T-cell (primary cell): ENCODE measurements around the gene MYO1D. TPM values are rescaled to one million over a fixed set of nuclear protein-coding genes. Genes with fewer than 3 reads are reported as not detected.
A peak's percentile ranks its signal among the peaks of the same experiment; 100 is the strongest.

Experiments used
- ATAC-seq, 4 experiments: fragments of 200-7000 bp in 3 of 4; fragments of 150-1000 bp in 1 of 4; cut with Tn5 transposase; replicated peaks in 1 of 4; 1 replicate in 3 of 4; 2 replicates in 1 of 4; pipeline ENCODE4 v1.10.0; 2021; ENCODE audit warnings: moderate library complexity in 3 of 4, mild to moderate bottlenecking in 2 of 4, moderate number of reproducible peaks in 1 of 4
- CTCF ChIA-PET, 2 donors: fragments of 300-600 bp; sonication (Branson Sonifier 250); formaldehyde crosslinking; loops; one replicate each; lab custom pipeline; 2022; ENCODE audit warnings: antibody characterized with exemption in 2 of 2; lab: Charles Lee
- POLR2A ChIA-PET, 2 donors: fragments of 300-600 bp; sonication (Branson Sonifier 250); formaldehyde crosslinking; loops; one replicate each; lab custom pipeline; 2022; ENCODE audit warnings: antibody characterized with exemption in 2 of 2; lab: Charles Lee
- DNase-seq, 35 experiments: peaks; one replicate each; pipeline versions ENCODE4 v3.0.0 to v3.0.0-alpha.2; 2013 to 2023
- H3K27ac ChIP-seq: one replicate; pipeline ENCODE4 v1.5.1; 2013; ENCODE audit warnings: low read length
- H3K27me3 ChIP-seq, 2 experiments: replicated peaks in 1 of 2; 1 replicate in 1 of 2; 2 replicates in 1 of 2; pipeline versions ENCODE4 v1.6.1 to v1.7.0; 2013; ENCODE audit warnings: low read length in 1 of 2, mixed read lengths in 1 of 2; ENCODE audit not compliant: control insufficient read depth in 2 of 2, insufficient read depth in 2 of 2; ENCODE audit errors: extremely low read depth in 1 of 2
- H3K36me3 ChIP-seq, 2 donors: 1 replicate in 1 of 2; 2 replicates in 1 of 2; pipeline versions ENCODE4 v1.6.1 to v1.7.0; 2013; ENCODE audit warnings: low read length in 1 of 2; ENCODE audit not compliant: control insufficient read depth in 2 of 2, insufficient read depth in 1 of 2; ENCODE audit errors: extremely low read depth in 1 of 2
- H3K4me1 ChIP-seq, 2 experiments: 1 replicate in 1 of 2; 2 replicates in 1 of 2; pipeline versions ENCODE4 v1.6.1 to v1.7.0; 2013; ENCODE audit warnings: low read length in 2 of 2, mixed read lengths in 1 of 2; ENCODE audit not compliant: insufficient read depth in 2 of 2, control insufficient read depth in 1 of 2; ENCODE audit errors: extremely low read depth in 1 of 2
- H3K4me3 ChIP-seq, 2 donors: 1 replicate in 1 of 2; 2 replicates in 1 of 2; pipeline versions ENCODE4 v1.5.1 to v1.7.0; 2013; ENCODE audit warnings: mild to moderate bottlenecking in 2 of 2, low read length in 1 of 2, moderate library complexity in 1 of 2; ENCODE audit not compliant: control insufficient read depth in 1 of 2; ENCODE audit errors: extremely low read depth in 1 of 2
- H3K9me3 ChIP-seq: 2 replicates; pipeline ENCODE4 v1.7.0; 2013
- H3K27ac Mint-ChIP-seq, 2 donors: one replicate each; pipeline ENCODE4 v1.8.0; 2020 to 2021; ENCODE audit warnings: mild to moderate bottlenecking in 2 of 2, mixed read lengths in 2 of 2
- H3K27me3 Mint-ChIP-seq, 2 donors: one replicate each; pipeline ENCODE4 v1.8.0; 2021 to 2022; ENCODE audit warnings: mixed read lengths in 2 of 2
- H3K36me3 Mint-ChIP-seq: one replicate; pipeline ENCODE4 v1.8.0; 2021; ENCODE audit warnings: mixed read lengths
- H3K4me1 Mint-ChIP-seq, 3 donors: one replicate each; pipeline ENCODE4 v1.8.0; 2020 to 2022; ENCODE audit warnings: mixed read lengths in 3 of 3, mild to moderate bottlenecking in 1 of 3
- H3K4me3 Mint-ChIP-seq, 3 donors: one replicate each; pipeline ENCODE4 v1.8.0; 2020 to 2022; ENCODE audit warnings: mild to moderate bottlenecking in 3 of 3, mixed read lengths in 3 of 3, moderate library complexity in 3 of 3
- H3K9me3 Mint-ChIP-seq, 3 donors: one replicate each; pipeline ENCODE4 v1.8.0; 2020 to 2022; ENCODE audit warnings: mixed read lengths in 3 of 3
- WGBS: methylation state at CpG from one replicate; pipeline ENCODE4 v1.1.5; 2013; ENCODE audit warnings: missing lambda C conversion rate; ENCODE audit not compliant: insufficient coverage; 5-methylcytosine and 5-hydroxymethylcytosine counted together
- total RNA-seq, 35 experiments: library from RNA in 6 of 35; stranded (reverse) in 6 of 35; fragments of 120-200 nt in 1 of 35; gene quantifications; one replicate each; pipeline versions ENCODE4 v1.2.1 to v1.2.4 and lab custom pipeline; 2013 to 2026

Gene MYO1D
- total RNA-seq, 5 donors from 2014 or later (not counting 1 experiment from before 2014, with no cell fraction given) = 8.3 to 11.1 (median 9.5) TPM

- no peak overlapping the region for H3K27ac Mint-ChIP-seq
- peaks cover 5 to 13% (median 12%) of the 10 kb centered on the region in 3 donors for H3K9me3 Mint-ChIP-seq
- Histone ChIP-seq H3K9me3 (peaks cover 3% of the 10 kb centered on the region), H3K4me1 (no peaks in the 10 kb centered on the region), H3K27ac (no peak overlapping the region), H3K36me3 (no peaks in the 10 kb centered on the region), H3K27me3 (no peaks in the 10 kb centered on the region), H3K4me3 (no peak overlapping the region)
- no CpG with 5 or more reads among the region's 2 CpGs for WGBS
- no peak for ATAC-seq
- no peak for DNase-seq
- no peaks in the 10 kb centered on the region for H3K27me3 Mint-ChIP-seq
- ChIA-PET CTCF (no interaction called here), POLR2A (no interaction called here)
- H3K4me3 Mint-ChIP-seq = no peak overlapping the region
- no peaks in the 10 kb centered on the region for H3K4me1 Mint-ChIP-seq
- H3K36me3 Mint-ChIP-seq = peaks cover 12% of the 10 kb centered on the region
Observed at GRCh38 chr17:32586666-32587065, 290.3 kb downstream of the MYO1D start.

DNA sequence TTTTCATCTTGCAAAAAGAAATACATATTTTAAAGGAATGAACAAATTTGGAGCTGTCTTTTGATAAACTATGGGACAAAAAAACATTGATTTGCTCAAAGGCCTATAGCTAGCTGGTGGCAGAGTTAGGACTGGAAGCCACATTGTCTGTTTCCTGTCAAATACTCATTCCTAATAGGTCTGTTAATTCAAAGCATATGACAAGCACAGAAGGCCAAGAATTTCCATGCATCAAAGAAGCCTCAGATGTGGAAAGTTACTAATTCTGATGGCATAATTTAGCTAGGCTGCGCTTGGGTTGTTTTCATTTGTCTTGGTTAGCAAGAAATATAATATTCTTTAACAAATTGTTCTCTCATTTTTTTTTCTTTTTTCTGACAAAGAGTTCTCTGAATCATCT lies 292.1 kb downstream of the MYO1D start:
- H3K4me1 ChIP-seq = no peaks in the 10 kb centered on the region
- Mint-ChIP-seq H3K9me3 (peaks cover 15 to 22% (median 22%) of the 10 kb centered on the region in 3 donors), H3K4me1 (no peaks in the 10 kb centered on the region), H3K4me3 (no peak overlapping the region), H3K27ac (no peak overlapping the region), H3K27me3 (no peaks in the 10 kb centered on the region), H3K36me3 (peaks cover 12% of the 10 kb centered on the region)
- H3K36me3 ChIP-seq = no peaks in the 10 kb centered on the region
- H3K27ac ChIP-seq = no peak overlapping the region
- ChIA-PET POLR2A (no interaction called here), CTCF (interaction anchor here in 1 of 2 donors (0.6 to 1.0 kb wide), 2 partner anchors 99 to 688 kb away, joined by 4 to 5 read pairs; no protein-coding TSS in a partner anchor)
- no peak for DNase-seq
- no peak for ATAC-seq
- H3K27me3 ChIP-seq = no peaks in the 10 kb centered on the region
- WGBS = no CpG with 5 or more reads among the region's 1 CpG
- peaks cover 3% of the 10 kb centered on the region for H3K9me3 ChIP-seq
- H3K4me3 ChIP-seq = no peak overlapping the region

DNA sequence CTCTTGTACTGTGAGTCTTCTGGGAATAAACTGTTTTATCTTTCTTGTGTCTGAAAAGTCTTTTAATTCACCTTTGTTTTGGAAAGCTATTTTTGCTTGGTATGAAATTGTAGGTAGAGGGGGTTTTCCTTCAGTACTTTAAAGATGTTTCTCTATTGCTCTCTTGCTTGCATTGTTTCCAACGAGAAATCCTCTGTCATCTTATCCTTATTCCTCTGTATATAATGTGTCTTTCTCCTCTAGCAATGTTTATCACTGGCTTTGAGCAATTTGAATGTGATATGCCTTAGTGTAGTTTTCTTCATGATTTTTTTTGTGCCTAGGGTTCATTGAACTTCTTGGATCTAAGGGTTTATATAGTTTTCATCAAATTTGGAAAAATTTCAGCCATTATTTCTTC lies 293.9 kb downstream of the MYO1D start:
- Mint-ChIP-seq H3K36me3 (peaks cover 12% of the 10 kb centered on the region), H3K4me1 (no peaks in the 10 kb centered on the region), H3K27ac (no peak overlapping the region), H3K4me3 (no peak overlapping the region), H3K27me3 (no peaks in the 10 kb centered on the region), H3K9me3 (peaks cover 15 to 22% (median 22%) of the 10 kb centered on the region in 3 donors)
- DNase-seq = no peak
- Histone ChIP-seq H3K36me3 (no peaks in the 10 kb centered on the region), H3K27ac (no peak overlapping the region), H3K9me3 (peaks cover 3% of the 10 kb centered on the region), H3K4me3 (no peak overlapping the region), H3K4me1 (no peaks in the 10 kb centered on the region), H3K27me3 (no peaks in the 10 kb centered on the region)
- CTCF ChIA-PET = no interaction called here
- ATAC-seq = no peak
- WGBS = no CpG with 5 or more reads among the region's 1 CpG
- POLR2A ChIA-PET = no interaction called here

- Histone ChIP-seq H3K36me3 (no peaks in the 10 kb centered on the region), H3K9me3 (no peaks in the 10 kb centered on the region), H3K4me1 (peaks cover 3 to 7% of the 10 kb centered on the region in 2 experiments), H3K4me3 (no peak overlapping the region), H3K27ac (no peak overlapping the region), H3K27me3 (no peaks in the 10 kb centered on the region)
- ChIA-PET POLR2A (no interaction called here), CTCF (no interaction called here)
- Mint-ChIP-seq H3K4me3 (no peak overlapping the region), H3K27me3 (no peaks in the 10 kb centered on the region), H3K4me1 (peaks cover 12 to 13% (median 12%) of the 10 kb centered on the region in 3 donors), H3K36me3 (no peaks in the 10 kb centered on the region), H3K9me3 (peaks cover 2 to 4% (median 3%) of the 10 kb centered on the region in 3 donors), H3K27ac (peak overlapping the region in 1 of 2 donors; percentile 50)
- DNase-seq = peak in 1 of 35 experiments; percentile 37
- ATAC-seq = peak in 2 of 4 experiments; percentile 30 to 44
Observed at GRCh38 chr17:32575852-32576251, 301.1 kb downstream of the MYO1D start.

GRCh38 chr17:32570081-32570396 lies 306.9 kb downstream of the MYO1D start:
- CTCF ChIA-PET = interaction anchor here in 1 of 2 donors (1.4 kb wide), 1 partner anchor 108 kb away, joined by 3 read pairs; no protein-coding TSS in a partner anchor
- no peak overlapping the region for H3K27ac ChIP-seq
- H3K4me3 ChIP-seq = no peak overlapping the region
- DNase-seq (no peak), ATAC-seq (no peak)
- Mint-ChIP-seq H3K4me1 (peaks cover 9 to 17% (median 13%) of the 10 kb centered on the region in 3 donors), H3K36me3 (peaks cover 10% of the 10 kb centered on the region), H3K27me3 (no peaks in the 10 kb centered on the region), H3K4me3 (no peak overlapping the region), H3K9me3 (no peaks in the 10 kb centered on the region), H3K27ac (no peak overlapping the region)
- no peaks in the 10 kb centered on the region for H3K9me3 ChIP-seq
- H3K36me3 ChIP-seq = no peaks in the 10 kb centered on the region
- WGBS = no CpG with 5 or more reads among the region's 2 CpGs
- H3K27me3 ChIP-seq = no peaks in the 10 kb centered on the region
- POLR2A ChIA-PET = interaction anchor here in 1 of 2 donors (0.7 kb wide), 1 partner anchor 45 kb away, joined by 4 read pairs; no protein-coding TSS in a partner anchor
- peaks cover 4 to 7% of the 10 kb centered on the region in 2 experiments for H3K4me1 ChIP-seq

DNA sequence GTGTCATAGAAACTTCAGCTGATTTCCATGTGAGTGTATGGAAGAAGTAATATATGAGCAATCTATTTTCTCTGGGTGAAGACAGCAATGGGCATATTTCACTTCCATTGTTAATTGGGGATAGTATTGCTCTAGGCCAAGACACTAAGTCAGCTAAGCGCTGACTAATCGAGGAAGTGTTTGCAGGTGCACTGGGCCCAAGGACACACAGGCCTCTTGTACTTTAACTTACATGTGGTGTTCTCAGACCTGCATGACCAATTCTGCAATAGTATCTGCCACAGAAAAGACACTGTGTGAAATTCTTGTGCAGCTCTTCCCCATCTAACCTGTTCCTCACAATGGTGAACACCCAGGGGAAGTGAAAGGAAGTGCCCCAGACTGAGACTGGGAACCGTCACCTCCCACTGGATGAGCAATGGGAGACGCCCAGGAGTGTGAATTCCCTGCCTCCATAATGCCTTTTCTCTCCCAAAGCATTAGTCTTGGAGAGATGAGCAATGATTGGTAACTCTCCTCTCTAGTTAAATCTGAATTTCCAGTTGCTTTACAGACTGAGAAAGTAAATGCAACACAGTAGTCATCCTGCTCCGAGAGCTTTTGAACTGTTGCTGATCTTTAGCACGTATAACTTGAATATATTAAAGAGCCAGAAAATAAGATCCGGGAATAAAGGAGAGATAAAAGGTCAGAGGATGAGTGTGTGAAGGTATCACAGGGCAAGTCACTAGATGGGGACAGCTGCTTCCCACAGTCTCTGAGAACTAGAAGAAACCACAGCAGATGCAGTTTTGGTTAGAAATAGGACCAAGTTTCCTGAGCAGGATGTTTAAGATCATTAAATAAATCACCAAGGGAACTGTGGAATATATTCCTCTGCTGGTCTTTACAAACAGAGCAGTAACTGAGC lies 307.5 kb downstream of the MYO1D start:
- DNase-seq (no peak), ATAC-seq (no peak)
- H3K9me3 ChIP-seq = no peaks in the 10 kb centered on the region
- H3K27me3 Mint-ChIP-seq = no peaks in the 10 kb centered on the region
- H3K4me3 ChIP-seq = no peak overlapping the region
- H3K4me3 Mint-ChIP-seq = no peak overlapping the region
- H3K9me3 Mint-ChIP-seq = no peaks in the 10 kb centered on the region
- no peak overlapping the region for H3K27ac ChIP-seq
- CTCF ChIA-PET = interaction anchor here in 1 of 2 donors (1.4 kb wide), 1 partner anchor 108 kb away, joined by 3 read pairs; no protein-coding TSS in a partner anchor
- peaks cover 10% of the 10 kb centered on the region for H3K36me3 Mint-ChIP-seq
- H3K36me3 ChIP-seq = no peaks in the 10 kb centered on the region
- H3K27me3 ChIP-seq = no peaks in the 10 kb centered on the region
- WGBS = 85% methylated on average over 4 of the region's 7 CpGs
- POLR2A ChIA-PET = interaction anchor here in 1 of 2 donors (0.7 kb wide), 1 partner anchor 44 kb away, joined by 4 read pairs; no protein-coding TSS in a partner anchor
- peaks cover 9 to 15% (median 13%) of the 10 kb centered on the region in 3 donors for H3K4me1 Mint-ChIP-seq
- H3K4me1 ChIP-seq = peaks cover 4 to 7% of the 10 kb centered on the region in 2 experiments
- H3K27ac Mint-ChIP-seq = no peak overlapping the region
